G401 (cell line): ENCODE data around the gene ADAM19. TPM values are rescaled to one million over a fixed set of nuclear protein-coding genes. Genes with fewer than 3 reads are reported as not detected.

Experiments
- DNase-seq: peaks from one replicate; pipeline ENCODE4 v3.0.0-alpha.2; 2015; ENCODE audit warnings: low spot score
- in situ Hi-C: cut with HindIII; loops from 2 replicates; pipeline ENCODE4 v1.10.0; 2016; ENCODE audit warnings: low sequenced_read_pairs, mixed read lengths
- total RNA-seq: library from RNA; depleted of rRNA; stranded (reverse); fragments of >200 nt; shearing (Covaris generic); gene quantifications from 2 replicates; pipeline ENCODE4 v1.2.3, GENCODE V29; 2014

Gene ADAM19
- total RNA-seq, 1 experiment from 2014 or later = 0.17 TPM

DNA sequence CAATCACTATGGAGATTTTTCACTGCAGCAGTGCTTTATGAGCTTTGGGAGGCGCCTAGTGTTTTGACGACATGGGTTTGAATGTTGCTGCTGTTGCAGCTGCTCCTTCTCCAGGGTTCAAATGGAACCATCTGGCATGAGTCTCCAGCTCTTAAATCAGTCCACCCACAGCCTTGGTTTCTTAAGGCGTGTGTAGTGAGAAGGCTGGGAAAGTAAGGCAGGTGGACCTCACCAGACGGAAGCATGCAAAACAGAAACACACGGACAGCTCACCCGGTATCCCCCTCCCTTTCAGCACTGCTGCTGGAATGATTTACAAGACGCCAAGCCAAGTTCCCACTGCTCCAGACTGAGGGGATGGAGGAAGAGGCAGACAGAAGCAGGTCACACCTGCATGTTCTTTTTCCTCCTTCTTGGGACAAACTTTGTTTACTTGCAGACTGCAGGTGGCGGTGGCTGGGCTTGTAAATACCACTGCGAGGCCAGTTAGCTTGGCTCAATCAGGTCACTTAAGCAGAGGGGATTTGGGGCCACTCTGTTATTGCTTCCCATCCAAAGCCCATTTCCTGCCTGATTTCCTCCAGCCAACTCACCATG lies 47.4 kb downstream of the ADAM19 start:
- in situ Hi-C loops = no loop called here
- peak; percentile 23 for DNase-seq

- in situ Hi-C loops = no loop called here
These were observed 50.7 kb downstream of the ADAM19 start for GRCh38 chr5:157524887-157525286.

DNA sequence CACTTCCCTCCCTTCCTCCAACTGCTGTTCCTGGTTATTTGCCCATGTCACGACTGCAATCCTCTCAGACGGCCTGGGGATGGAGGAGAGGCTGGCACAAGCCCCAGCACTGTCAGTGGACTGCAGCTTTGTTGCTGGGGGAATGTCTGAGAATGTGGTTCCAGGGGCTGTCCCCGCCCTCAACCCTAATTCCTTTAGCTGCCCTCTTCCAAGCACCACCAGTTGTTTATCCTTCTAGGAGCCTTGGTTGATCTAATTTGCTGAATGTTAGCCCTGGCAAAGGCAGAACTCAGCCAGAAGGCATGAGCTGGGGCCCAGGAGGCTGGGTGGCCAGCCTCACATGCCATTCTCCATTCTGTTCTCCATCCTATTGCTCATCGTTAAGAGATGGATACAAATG lies 51.6 kb downstream of the ADAM19 start:
- in situ Hi-C loops = no loop called here
- DNase-seq = peak; percentile 37

More at GRCh38 chr5:157524887-157525286, 50.7 kb downstream of the ADAM19 start:
- DNase-seq = no peak

- DNase-seq = no peak
- in situ Hi-C loops = no loop called here
These were observed 53.9 kb downstream of the ADAM19 start for GRCh38 chr5:157521704-157522029.

DNA sequence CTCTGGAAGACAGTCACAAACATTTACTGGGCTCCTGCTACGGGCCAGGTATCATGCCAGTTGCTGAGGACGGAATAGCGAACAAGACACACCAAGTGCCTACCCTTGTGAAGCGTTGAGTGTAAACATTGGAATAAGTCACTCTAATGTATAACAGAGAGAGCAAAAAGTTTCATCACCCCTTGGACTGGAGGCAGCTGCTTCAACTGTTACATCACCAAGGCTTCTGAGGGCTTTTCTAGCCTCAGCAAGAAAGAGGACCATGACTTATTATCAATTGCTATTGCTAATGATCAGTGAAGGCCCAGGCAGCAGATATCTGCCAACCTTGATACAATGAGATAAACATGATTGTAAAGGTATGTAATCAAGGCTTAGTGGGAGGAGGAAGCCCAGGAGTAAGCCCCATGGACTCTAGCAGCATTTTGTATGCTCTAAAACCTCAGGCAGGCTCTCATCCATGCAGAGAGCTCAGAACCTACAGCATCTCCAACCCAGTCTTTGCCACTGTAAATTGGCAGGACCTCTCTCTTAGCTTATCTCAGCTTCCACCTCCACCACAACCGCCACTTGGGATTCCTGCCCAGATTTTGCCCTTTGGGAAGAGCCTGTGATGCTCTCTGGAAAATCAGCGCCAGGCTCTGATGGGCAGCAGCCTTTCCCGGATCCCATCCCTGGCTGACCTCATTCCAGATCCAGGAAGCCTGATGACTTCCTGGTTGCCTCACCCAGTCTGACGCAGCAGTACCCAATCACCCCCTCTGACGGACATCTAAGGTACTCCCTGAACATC lies 54.5 kb downstream of the ADAM19 start:
- peak; percentile 81 for DNase-seq

GRCh38 chr5:157519579-157520253 lies 55.9 kb downstream of the ADAM19 start:
- in situ Hi-C loops = no loop called here
- no peak for DNase-seq

More for the DNA sequence above, 54.5 kb downstream of the ADAM19 start:
- in situ Hi-C loops = no loop called here

DNA sequence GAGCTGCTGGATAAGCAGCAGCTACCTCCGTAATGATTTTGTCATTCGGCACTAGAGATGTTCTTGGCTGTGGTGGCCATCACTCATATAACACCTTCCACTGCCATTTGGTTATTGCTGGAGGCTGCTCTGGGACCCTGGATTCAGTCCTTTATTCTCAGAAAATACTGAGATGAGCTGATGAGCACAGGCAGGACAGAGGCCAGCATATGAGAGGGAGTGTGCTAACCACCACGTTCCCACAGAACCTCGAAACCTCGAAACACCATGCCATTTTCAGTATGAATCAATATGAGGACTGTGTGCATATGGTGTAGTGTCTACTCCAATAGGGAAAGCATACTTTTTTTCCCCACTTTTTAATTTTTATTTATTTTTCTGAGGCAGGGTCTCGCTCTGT lies 56.6 kb downstream of the ADAM19 start:
- DNase-seq = no peak
- in situ Hi-C loops = no loop called here

- DNase-seq = no peak
- in situ Hi-C loops = no loop called here
These were observed 58.8 kb downstream of the ADAM19 start for GRCh38 chr5:157516626-157517325.

- no peak for DNase-seq
- in situ Hi-C loops = no loop called here
These were observed 59.6 kb downstream of the ADAM19 start for GRCh38 chr5:157516006-157516405.

GRCh38 chr5:157514974-157515373 lies 60.6 kb downstream of the ADAM19 start:
- in situ Hi-C loops = no loop called here
- no peak for DNase-seq

DNA sequence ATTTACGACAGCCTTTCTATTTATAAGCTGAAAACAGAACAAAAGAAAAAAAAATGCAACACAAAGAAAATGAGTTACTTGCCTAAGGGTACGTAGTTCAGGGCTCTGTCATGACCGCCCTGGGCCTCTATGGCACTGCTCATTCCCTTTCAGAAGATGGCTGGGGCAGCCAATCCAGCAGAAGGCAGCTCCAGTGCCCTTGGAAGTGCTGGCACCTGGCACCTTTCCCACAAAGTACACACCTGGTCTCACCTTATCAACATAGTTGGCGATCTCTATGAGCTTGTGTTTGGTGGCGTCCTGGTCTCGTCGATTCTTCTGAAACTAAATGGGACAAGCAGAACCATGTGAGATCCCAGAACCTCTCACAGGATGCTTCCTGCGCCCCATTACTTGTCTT lies 62.4 kb downstream of the ADAM19 start:
- DNase-seq = no peak
- in situ Hi-C loops = no loop called here

DNA sequence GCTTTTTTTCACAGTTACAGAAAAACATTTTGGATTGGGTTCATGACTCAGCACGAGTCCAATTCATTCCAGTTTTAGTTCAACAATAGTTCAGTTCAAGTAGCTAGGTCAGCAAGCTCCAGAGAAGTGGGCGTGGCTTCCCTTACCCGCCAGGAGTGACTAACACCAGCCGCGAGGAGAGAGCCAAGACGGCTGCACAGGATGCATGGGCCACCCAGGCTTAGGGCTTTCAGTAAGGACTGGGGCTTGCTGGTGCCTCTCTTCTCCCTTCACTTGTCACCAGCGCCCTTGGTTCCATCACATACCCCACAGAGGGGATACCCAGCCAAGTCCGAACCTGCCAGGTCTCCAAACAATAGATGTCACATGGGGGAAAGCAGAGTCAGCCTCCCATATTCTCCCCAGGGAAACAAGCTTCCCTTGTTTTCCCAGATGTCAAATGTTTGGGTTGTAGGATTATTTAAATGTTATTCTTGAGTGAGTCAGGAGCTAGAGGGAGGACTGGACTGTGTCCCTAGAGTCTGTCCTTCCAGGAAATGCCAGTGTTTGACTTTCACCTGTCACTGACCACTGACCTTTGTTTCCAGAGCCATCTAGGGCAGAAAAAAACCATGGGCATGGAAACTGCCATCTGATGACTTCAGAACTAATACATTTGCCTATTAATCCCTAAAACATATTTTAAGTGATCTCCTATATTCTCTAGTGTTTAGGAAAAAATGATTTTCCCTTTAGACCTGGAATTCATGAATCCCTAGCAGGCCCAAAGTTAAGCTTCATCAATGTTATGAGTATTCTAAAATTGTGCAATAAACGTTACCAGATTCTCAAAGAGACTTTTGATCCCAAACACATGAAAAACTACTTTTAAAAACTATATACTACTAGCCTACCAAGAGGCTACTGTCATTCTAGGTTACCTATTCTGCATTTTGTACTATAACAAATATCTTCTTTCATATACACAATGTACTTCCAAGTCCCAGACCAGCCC lies 63.6 kb downstream of the ADAM19 start:
- in situ Hi-C loops = no loop called here
- peak; percentile 43 for DNase-seq

DNA sequence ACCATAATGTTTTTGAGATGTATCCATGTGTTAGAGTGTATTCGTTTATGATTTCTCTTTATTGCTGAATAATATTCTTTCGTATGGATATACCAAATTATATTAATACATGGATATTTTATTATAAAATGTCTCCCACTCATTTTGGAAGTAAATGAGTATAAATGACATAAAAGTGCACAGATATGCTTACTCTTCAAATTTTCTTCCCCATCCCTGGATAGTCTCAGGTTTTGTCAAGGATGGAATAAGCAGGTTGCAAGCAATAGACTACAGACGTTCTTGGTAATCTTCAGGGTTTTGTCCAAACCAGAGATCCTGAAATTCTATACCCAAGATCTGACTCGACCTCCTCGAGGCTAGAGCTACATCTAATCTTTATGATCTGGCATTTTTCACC lies 64.9 kb downstream of the ADAM19 start:
- DNase-seq = no peak
- in situ Hi-C loops = no loop called here

- in situ Hi-C loops = no loop called here
- no peak for DNase-seq
These were observed 66.0 kb downstream of the ADAM19 start for GRCh38 chr5:157509587-157509986.

GRCh38 chr5:157509093-157509492 lies 66.5 kb downstream of the ADAM19 start:
- DNase-seq = no peak
- in situ Hi-C loops = no loop called here

- DNase-seq = no peak
- in situ Hi-C loops = no loop called here
These were observed 68.4 kb downstream of the ADAM19 start for GRCh38 chr5:157506981-157507780.

GRCh38 chr5:157506066-157506590 lies 69.4 kb downstream of the ADAM19 start:
- DNase-seq = no peak
- in situ Hi-C loops = no loop called here

DNA sequence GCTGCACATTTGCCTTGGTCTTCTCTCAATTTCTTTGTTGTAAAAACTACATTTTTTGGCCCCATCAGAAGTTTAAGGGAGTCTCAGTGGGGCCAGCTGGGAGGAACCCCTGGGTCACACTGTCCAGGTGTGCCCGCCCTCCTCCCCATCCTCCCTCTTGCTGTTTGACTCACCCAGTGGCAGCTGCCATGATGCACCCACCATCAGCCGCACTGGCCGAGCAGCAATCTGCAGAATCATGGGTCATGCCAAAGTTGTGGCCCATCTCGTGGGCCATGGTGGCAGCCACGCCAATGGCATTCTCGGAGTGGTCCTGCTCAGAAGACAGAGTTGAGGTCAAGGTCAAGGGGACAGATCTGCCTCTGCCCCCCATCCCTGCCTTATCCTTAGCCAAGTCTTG lies 70.1 kb downstream of the ADAM19 start:
- in situ Hi-C loops = no loop called here
- DNase-seq = no peak
